Thyroid gland (tissue), 4 donors: Measurements from ENCODE around the gene SREBF2.

ENCODE experiments used
- CTCF ChIP-seq, 6 experiments: fragments of 200-600 bp in 3 of 6; fragments of 450-650 bp in 3 of 6; sonication (generic) in 3 of 6; IDR thresholded peaks; one replicate each; pipeline ENCODE4 v1.5.1; 2016 to 2019; ENCODE audit warnings: antibody characterized with exemption in 6 of 6, mild to moderate bottlenecking in 2 of 6, inconsistent platforms in 1 of 6, moderate library complexity in 1 of 6
- POLR2A ChIP-seq, 2 donors: fragments of 450-650 bp; IDR thresholded peaks; one replicate each; pipeline ENCODE4 v1.6.1; 2017; ENCODE audit warnings: antibody characterized with exemption in 2 of 2, mild to moderate bottlenecking in 2 of 2, moderate library complexity in 1 of 2

GRCh38 chr22:41840216-41840615 lies 7.3 kb downstream of the SREBF2 start:
- TF ChIP-seq CTCF (IDR thresholded peaks at IDR 0.05) (no peak), POLR2A (IDR thresholded peaks at IDR 0.05) (no peak)
